GM18873 (cell line): Measurements from ENCODE around the gene ZNF236.
A peak's percentile ranks its signal among the peaks of the same experiment; 100 is the strongest.
"Not testable (repeated sequence)": the region's sequence is repeated elsewhere in the genome, so short reads cannot be mapped to it uniquely, and the experiment has no call there.

Experiments
- ATAC-seq: cut with Tn5 transposase; IDR thresholded peaks from one replicate; pipeline ENCODE4 v1.9.1; 2021; ENCODE audit warnings: mild to moderate bottlenecking, moderate library complexity, moderate number of reproducible peaks; ENCODE audit not compliant: unreplicated experiment, low FRiP score

ZNF236 gene

DNA sequence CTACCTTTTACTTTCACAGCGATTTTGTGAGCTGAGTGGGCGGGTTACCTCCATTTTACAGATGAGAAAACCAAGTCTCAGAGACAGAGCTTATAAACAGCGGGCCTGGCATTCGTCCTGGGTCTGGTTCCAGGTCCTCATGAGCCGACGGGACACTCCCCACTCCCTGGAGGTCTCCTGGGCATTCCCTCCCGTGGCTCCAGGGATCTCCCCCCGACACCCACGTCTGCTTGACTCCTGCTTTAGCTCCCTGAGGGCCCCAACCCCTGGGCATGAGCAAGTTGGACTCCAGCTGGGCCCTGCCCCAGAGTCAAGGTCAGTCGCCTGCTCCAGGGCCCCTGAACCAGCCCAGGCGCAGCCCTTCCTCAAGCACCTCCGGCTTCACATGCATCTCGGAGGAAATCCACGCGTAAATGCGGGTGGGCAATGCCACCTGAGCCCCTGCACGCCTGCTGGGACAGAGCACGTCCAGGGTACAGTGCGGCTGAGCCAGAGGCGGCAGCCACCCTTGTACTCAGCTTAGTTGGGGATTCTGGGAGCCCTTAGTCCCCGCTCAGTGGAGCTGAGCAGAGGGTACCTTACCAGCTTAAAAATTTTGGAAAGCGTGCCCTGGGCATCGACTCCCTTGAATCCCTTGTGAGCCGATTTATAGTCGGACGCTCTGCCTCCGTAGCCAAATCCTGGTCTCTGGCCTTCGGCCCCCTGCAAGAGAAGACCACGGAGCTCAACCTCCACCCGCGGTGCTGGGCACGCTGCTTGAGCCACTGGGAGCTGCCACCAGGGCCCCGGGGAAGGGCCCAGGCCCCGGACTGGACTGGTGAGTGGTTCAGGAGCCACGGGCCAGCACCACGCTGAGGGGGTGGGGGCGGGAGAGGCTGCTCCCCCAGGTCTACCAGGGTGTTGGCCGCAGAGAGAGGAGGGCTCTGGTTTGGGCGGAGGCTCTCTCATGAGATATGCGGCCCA, 162.1 kb downstream of the ZNF236 start:
- ATAC-seq: no peak

DNA sequence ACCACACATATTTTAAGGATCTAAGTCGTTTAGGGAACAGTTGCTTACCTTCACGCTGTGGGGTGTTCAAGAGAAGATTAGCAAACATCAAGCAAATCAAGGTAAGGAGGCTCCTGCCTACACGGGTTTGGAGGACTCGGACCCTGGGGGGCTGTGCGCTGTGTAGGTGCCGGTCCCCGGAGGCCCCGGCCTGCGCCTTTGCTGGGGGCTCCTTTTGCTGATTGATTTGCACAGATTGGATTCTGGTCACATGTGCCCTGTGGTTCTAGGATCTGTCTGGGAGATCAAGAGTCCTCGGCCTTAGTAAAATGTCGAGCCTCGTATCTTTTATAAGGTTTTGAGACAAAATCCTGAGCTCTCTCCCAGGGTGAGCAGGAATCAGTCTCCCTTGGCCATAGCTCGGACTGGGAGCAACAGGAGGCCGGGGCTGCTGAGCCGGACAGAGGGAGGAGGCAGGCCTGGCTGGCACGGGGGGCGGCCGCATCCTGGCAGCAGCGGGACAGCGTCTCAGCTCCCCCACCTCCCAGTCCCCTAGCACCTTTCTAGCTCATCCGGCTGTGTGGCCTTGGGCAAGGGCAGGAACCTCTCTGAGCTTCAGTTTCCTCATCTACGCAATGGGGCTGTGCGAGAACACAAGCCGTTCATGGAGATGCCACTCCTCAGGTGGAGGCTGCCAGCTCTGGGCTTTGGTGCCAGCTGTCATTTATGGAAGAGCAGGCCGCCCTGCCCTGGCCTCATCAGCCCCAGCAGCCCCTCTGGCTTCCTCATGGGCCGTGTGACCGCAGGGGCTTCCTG, 163.0 kb downstream of the ZNF236 start:
- no peak for ATAC-seq

DNA sequence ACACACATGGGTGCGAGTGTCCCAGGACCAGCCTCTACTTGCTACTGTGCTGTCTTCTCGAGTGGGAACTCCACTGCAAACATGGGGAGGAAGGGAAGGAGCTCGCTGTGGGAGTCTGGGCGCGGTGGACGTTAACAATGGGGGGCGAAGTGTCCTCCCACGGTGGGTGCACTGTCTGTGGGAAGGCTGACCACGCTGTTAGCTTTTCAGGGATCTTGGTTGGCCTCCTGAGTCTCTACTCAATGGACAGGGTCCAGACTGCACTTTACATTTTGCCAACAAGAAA, 163.5 kb downstream of the ZNF236 start:
- no peak for ATAC-seq

DNA sequence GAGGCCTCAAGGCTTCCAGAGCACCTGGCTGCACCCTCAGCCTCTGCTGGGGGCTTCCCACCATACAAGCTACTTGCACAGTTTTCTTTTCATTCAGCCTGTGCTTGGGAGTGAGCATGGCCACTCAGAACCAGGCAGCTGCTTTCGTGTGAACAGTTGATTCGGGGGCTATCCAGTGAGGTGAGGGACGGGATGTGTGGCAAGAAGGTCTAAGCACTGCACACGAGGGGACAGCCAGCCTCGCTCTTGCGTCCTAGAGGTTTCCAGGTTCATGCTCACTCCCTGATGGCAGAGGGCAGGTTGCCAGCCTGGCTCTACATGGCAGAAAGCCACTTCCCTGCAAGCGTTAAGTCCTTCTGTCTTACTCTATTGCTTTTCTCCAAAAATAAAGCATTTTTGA, 164.0 kb downstream of the ZNF236 start:
- ATAC-seq: no peak

DNA sequence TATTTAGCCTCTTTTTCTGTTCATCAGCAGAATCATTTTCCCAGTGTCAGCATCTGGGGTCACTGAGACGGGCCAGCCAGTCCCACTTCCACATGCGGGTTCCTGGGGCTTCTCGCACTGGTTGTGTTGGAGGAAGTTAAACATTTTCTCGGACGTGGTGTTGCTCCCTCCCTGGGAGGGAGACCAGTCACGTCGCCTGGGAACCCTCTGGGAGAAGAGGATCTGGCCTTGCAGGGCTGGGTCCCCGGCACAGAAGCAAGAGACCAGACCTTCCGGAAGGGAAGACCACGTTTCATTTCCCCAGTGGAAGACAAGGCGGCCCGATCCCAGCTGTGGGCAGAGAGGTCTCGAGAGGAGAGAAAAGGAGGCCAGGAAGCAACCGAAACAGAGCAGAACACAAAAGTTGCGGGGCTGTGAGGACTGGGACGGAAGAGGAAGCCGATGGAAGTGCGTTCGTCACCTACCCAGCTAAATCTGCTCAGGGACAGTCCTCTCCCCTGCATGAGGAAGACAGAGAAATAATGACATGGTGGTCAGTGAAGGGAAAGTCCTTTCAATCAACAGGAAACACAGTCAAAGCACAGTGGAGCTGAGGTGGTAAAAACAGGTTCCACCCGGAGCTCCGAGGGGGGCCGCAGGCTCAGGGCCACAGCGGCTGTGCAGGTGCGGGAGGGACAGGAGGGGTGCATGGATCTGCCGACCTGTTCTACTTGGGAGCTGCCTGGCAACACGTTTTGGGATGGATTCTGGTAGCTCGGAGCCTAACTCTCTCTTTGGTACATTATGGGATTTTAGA, 165.9 kb downstream of the ZNF236 start:
- ATAC-seq: no peak

DNA sequence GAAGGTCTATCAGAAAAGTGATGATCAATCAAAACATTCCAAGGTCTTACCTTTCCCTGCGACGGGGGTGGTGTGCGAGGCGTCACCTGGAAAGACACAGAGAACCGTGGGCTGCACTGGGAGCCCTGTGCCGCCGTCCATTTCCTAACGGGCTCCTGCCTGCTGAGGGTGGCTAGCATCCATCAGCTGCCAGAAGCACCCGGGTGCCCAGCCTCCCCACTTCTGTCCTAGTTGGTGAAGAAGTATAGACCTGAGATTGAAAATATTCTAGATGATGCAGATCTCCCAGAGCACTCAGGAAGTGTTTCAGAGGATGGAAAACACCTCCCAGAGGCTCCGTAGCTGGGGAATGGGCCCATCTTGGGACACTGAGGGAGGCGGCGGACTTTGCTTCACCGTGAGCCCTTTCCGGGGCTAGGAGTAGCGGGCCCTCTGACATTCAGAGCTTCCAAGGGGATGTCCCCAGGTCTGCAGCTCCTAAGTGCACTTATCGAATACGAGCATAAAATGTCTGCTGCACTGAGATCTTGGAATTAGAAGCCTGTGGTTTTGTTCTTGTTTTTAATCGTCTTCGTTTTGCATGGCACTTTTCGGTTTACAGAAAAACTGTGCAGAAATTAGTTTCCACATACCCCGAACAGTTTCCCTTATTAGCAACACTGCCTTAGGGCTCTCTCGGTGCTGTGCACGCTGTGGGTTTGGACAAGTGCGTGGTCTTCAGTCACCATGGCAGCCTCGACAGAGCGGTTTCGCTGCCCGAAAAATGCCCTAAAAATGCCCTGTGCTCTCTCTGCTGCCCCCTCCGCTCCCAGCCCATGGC, 166.7 kb downstream of the ZNF236 start:
- peak; percentile 56 for ATAC-seq

DNA sequence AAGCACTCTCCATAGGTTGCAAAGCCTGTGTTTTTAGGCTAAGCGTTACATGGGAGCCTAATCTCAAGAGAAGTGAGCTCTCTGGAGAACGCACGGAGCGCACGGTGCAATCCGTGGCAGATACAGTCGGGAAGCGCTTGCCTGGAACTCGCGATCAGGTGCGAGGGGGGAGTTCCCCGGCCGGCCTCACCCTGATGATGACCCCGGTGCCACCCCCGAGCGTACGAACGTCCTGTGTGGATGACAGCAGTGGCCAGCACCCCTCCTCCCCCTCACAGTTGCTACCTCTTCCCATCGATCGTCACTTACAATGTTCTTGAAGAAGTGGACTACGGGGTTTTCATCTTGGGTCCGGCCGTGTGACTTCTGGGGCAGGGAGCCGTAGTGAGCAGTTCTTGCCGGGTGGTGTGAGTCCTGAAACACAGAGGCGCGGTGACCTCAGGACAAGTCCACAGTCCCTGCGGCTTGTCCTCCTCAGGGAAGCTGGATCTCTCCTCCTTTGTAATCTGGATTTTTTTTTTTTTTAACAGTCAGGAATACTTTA, 167.4 kb downstream of the ZNF236 start:
- ATAC-seq: no peak

DNA sequence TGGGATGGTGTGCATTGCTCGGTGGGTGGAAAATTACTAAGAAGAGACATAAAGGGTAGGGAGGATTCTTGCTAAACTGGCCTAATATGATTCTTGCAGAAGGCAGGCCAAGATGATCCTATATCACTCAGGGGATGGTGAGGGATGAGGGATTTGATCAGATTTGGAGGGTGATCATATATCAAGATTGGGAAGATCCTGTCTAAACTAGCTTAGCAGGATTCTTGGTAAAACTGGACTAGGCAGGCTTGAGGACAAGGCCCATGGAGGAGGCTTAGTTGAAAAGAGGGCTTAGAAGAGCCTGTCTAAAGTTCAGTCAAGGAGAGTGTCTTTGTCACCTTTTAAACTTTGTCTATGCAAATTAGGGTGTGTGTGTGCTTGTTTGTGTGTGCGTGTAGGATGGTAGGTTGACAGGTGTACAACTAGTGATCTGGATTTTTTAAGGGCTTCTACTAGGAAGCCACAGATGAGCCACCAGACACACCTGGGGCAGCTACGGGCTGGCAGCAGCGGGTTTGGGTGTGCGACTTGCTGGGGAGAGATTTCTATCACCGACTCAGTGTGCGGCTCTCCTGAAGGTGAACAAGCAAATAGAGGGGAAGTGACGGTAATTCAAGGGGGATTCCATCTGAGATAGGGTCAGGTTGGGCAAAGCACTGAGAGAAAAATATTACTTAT, 168.1 kb downstream of the ZNF236 start:
- ATAC-seq: not testable (repeated sequence)

DNA sequence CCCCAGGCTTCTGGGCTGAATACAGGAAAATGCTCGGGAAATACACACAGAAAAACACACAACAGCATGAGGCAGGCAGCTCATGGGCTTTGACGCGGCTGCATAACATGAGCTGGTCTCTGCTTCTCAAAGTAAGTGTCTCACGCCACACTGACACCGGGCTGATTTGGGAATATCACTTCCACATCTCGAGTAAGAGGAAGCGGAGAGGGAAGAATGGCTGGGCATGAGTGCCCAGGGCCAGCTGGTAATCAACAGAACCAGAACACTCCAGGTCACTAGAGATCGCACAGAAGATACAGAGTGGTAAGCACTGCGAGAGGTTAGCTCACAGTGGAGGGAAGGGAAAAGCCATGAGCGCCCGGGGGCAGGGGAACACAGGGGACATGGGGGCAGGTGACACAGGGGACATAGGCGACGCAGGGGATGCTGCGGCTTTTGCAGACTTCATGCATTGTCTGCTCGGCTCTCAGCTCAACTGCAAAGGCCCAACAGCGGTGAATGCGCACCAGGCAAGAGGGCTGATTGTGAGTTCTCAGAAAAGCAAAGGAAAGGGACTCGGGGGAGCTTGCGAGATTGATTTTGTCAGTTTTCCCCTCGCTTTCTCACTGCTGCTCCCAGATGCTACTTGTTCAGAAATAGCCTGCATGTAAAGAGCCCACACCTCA, 168.8 kb downstream of the ZNF236 start:
- ATAC-seq: no peak

DNA sequence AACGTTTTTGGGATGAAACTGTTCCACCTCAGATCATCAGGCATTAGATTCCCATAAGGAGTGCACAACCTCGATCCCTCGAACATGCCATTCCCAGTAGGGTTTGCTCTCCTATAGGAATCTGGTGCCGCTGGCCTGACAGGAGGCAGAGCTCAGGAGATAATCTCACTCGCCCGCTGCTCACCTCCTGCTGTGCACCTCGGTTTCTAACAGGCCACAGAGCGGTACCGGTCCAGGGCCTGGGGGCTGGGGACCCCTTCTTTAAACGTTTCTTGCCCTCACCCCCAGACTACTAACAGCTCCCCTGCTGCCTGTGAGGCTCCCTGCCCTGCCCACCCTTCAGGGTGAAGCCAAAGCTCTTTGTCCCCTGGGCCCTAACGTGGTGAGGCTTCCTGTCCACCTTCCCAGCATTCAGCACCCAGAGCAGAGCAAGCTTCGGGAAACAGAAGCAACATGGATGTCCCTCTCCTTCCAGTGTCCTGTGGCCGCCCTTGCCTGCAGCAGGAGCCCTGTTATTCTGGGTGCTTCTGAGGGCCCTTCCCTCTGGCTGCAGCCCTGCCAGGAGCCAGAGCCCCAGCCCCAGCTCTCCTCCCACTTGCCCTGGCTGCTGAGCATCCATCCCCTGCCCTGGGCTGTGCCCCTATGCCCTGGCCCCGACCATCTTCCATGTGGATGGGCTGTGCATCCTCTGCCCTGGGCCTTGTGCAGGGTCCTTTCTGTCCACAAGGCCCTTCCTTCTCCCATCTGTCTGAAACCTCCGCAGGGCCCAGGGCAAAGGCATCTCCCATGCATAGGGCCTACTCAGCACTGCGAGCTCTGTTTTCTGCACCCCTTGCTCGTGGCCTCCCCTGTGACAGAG, 170.1 kb downstream of the ZNF236 start:
- no peak for ATAC-seq

DNA sequence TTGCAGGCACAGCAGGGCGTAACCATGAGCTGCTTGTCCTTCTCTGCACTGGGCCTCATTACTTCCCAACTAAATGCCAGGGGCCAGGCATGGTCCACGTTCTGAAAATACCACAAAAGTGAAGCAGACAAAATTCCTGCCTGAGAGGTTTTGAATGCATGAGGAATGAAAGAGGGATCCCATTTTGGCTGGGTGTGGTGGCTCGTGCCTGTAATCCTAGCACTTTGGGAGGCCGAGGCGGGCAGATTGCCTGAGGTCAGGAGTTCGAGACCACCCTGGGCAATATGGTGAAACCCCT, 170.7 kb downstream of the ZNF236 start:
- ATAC-seq: no peak

DNA sequence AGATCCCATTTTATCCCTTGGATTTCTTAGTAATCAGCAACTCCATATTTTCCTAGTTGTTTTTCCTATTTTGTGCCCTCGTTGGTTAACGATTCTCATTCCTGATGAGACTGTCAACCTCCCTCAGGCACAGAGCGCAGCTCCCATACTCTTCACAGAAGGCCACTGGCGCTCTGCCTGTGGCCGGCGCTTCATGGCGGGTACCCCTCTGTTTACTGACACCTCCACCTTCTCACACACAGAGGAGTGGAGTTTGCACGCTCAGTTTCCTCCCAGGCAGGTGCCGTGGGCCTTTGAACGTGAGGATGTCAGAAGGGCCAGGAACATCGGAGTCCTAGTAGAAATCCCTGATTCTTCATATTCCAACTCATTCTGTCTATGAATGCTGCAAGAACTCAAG, 171.2 kb downstream of the ZNF236 start:
- ATAC-seq: no peak

DNA sequence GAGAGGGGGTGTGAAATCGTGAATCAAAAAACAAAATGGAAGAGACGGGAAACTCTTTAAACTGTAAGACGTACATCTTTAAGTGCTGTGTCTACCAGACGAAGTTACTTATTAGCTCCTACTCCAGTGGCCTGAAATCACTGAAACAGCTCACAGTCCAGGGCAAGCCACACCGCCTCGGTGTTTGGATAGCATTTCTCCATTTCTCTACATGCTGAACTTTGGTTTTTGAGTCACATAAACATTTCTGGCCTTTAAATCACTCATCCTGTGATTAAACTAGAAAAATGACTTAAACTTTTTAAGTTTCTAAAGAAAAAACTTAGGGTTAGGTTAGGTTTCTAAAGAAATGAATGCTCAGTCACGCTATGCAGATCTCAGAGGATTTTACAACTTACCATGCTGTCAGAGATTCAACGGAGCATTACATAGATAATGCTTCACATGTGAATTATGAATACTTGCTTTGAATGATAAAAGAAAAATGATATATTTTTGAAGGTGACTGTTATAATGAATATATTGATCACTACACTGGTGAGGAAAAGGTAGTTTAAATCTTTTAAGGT, 171.8 kb downstream of the ZNF236 start:
- ATAC-seq: no peak

DNA sequence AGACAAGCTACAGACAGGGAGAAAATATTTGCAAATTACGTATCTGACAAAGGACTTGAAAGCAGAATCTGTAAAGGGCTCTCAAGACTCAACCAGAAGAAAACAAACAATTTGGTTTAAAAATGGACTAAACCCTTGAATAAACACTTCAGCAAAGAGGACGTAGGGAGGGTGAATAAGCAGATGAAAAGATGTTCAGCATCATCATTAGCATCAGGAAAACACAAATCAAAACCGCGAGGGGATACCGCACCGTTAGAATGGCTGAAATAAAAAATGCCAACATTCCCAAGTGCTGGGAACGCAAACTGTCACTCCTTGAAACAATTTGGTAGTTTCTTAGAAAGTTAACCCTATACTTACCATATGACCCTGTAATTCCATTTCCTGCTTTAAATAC, 173.5 kb downstream of the ZNF236 start:
- ATAC-seq: no peak

DNA sequence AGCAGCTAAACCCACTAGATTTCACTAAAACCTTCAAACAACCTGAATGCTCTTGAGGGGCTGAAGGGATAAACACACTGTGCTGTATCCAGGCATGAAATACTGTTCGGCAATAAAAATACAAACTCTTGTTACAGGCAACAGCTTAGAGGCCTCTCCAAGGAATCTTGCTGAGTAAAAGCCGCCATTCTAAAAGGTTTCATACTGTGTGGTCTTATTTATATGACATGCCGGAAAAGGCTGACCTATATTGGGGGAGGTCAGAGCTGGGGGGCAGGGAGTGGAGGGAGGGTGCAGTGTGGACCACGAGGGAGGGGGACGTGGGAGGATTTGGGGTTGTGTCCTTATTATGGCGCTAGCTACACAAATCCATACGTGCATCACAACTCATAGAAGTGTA, 174.1 kb downstream of the ZNF236 start:
- no peak for ATAC-seq

DNA sequence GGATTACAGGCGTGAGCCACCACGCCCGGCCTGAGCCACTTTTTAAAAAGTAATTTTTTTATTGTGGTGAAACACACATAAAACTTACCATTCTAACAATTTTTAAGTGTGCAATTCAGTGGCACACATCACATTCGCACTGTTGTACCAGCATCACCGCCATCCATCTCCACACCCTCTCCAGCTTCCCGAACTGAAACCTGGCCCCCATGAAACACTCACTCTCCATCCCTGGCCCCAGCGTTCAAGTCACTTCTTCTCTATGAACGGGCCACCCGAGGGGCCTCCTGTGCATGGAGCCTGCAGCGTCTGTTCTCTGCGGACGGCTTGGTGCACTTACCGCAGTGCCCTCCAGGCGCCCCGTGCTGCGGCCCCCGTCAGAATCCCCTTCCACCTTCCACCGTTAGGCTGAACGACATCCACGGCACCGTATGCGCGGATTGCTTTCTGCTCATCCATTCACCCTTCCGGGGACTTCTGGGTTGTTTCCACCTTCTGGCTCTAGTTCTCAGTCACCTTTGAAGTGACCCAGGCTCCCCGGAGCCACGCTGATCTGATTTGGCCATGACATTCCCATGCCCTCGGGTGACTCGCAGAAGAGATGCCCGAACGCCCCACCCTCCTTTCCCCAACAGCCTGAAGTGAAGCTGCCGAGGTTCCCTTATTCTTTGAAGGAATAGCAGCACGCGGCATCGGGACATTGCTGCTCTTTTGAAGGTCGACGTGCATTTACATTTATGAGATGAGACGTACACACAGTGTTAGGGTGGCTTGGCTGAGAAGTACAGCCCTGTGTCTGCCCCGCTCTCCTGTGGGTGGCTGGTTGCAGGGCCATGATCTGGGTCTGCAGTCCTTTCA, 175.8 kb downstream of the ZNF236 start:
- ATAC-seq: no peak

DNA sequence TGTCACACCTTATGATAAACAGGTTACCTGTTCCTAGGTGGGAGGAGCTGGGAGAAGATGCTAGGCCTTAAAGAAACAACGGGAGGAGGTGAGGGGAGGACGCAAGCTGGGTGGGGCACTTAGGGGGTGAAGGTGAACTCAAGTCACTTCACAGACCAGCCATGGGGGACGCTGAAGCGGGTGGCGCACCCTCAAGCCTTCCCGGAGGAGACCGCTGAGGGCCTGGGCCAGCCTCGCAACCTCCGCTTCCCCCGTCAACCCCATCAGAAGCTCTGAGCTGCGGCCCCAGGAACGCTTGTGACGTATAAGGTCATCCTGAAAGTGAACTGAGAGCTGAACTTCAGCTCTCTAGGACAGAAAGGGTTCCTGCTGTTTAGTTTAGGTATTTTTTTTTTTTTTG, 176.7 kb downstream of the ZNF236 start:
- ATAC-seq: no peak
